GM18498 (cell line): ENCODE data around the gene TSG101.

Source experiments
- ATAC-seq: cut with Tn5 transposase; IDR thresholded peaks from one replicate; pipeline ENCODE4 v1.9.1; 2021; ENCODE audit warnings: mild to moderate bottlenecking, moderate library complexity; ENCODE audit not compliant: unreplicated experiment

Gene TSG101

DNA sequence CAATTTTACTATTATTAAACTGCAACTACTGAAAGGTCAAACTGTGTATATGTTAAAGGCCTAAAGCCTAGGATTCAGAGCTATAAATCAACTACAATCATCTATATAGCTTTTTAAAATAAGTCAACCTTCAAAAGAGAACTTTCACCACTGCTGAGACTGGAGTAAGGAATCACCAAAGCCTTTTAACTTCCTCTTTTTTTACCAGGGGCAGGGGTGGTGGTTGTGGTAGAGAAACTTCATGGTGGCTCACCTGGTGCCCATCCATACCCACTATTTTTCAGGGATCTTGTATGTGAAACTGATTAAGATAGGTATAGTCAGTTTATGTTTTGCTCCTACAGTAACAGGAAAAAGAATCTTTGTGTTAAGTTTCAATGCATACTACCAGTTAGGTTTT, 31.5 kb downstream of the TSG101 start:
- ATAC-seq, result no peak

GRCh38 chr11:18493310-18493709, 33.4 kb downstream of the TSG101 start:
- ATAC-seq, result no peak

DNA sequence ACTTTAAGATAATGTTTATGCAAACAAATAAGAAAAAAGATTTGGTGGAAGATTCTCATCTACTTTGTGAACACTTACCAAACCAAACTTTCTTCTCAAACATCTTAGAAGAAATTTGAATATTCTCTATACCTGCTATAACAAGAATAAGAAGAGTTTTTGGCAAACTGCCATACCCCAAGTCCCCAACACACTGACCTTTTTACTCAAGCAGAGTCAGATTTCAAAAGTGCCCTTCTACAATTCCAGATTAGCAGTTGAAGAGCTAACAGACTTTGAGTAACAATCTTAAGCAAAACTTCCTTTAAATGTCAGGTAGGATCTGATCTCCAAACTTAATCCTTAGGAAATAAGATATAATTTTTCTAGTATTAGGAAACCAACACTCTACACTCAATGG, 33.9 kb downstream of the TSG101 start:
- no peak for ATAC-seq

GRCh38 chr11:18491924-18492323, 34.8 kb downstream of the TSG101 start:
- no peak for ATAC-seq

GRCh38 chr11:18490736-18491485, 35.8 kb downstream of the TSG101 start:
- no peak for ATAC-seq

DNA sequence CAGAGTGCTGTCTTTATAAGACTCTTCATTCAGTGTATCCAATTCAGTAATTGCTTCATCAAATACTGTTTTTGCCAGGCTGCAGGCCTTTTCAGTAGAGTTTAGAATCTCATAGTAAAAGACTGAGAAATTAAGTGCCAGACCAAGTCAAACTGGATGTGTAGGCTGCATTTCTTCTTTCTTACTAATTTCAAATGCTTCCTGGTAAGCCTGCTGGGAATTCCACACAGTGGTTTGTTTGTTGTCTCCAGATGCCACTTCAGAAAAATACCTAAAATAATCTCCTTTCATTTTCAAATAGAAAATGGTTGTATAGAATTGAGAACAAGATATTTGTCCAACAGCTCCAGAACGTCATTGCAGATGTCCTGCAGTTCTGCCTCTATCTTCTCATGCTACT, 36.4 kb downstream of the TSG101 start:
- ATAC-seq, result no peak

DNA sequence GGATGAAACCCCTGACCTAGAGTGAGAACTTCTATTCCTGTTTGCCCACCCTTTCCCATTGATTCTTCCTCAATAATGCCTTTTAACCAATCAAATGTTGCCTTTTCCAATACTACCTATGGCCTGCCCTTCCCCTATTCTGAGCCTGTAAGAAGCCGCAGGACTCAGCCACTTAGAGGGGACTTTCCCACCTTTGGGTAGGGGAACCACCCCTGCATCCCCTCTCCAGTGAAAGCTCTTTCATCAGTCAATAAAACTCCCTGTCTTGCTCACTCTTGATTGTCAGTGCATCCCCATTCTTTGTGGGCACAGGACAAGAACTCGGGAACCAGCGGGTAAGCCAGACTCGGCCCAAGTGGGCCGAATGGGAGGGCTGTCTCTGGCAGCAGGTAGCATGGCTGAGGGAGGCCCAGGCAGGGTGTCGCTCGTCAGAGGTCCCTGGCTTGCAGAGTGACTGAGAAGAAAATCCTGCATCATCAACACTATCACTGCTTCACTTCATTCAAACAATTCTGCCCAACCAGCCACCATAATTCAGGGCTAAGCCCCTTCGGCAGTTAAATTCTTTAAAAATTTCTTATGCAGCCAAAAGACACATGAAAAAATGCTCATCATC, 40.7 kb downstream of the TSG101 start:
- ATAC-seq, result no peak

DNA sequence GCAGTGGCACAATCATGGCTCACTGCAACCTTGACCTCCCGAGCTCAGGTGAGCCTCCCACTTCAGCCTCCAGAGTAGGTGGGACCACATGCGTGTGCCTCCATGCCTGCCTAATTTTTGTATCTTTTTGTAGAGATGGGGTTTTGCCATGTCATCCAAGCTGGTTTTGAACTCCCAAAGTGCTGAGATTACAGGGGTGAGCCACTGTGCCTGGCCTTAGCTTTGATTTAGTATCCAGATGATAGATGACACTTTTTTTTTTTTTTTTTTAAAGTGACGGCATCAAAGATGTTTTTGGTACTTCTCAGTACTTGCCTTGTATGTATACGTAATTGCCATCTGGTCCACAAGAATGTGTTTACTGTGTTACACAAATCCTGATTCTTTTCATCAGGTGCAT, 47.7 kb downstream of the TSG101 start:
- ATAC-seq, result no peak

- ATAC-seq, result no peak
Measured at GRCh38 chr11:18472587-18472986, 54.2 kb downstream of the TSG101 start.

GRCh38 chr11:18471995-18472394, 54.7 kb downstream of the TSG101 start:
- ATAC-seq, result no peak

DNA sequence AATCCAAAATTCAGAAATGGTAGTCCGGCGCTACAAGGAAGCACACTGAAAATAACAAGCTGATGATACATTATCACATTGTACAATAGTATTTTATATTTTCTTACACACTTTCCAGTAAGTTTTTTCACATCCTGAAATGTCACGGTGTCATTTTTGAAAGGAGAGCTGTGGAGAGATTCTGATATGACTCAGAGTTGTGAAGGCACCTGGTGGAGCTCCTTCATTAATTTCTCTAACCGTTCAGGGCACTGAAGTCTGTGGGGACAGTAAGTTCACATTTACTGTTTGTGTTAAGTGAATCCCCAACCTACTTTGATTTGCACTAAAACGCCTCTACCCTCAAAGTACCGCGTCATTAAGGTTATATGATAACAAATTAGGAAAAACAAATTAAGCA, 57.8 kb downstream of the TSG101 start:
- ATAC-seq, result no peak

- no peak for ATAC-seq
Measured at GRCh38 chr11:18468059-18468458, 58.7 kb downstream of the TSG101 start.

DNA sequence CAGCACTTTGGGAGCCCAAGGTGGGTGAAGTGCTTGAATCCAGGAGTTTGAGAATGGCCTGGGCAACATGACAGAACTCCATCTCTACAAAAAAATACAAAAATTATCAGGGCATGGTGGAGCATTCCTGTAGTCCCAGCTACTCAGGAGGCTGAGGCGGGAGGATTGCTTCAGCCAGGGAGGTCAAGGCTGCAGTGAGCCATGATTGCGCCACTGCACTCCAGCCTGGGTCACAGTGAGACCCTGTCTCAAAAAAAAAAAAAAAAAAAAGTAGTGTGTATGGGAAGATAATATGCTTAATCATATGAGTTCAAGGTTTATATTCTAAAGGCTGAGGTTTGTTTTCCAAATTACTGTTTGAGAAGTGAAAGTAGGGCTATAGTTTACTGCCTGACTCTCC, 60.3 kb downstream of the TSG101 start:
- ATAC-seq, result no peak

DNA sequence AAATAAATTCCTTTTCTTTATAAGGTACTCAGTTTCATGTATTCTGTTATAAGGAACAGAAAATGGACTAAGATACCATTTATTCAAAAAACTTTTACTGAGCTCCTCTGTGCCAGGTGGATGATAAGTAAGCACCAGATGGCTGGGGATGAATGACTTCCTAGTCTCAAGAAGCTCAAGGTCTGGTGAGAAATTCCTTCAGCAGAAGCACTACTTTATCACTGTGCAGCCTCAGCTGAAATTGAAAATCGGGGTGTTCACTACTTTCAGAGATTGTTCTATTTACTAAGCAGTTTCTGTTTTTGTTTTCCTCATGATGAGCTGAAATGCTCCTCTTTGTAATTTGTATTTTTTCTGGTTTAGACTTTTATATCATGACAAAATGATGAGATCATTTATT, 63.3 kb downstream of the TSG101 start:
- ATAC-seq, result no peak

GRCh38 chr11:18461909-18462308, 64.8 kb downstream of the TSG101 start:
- no peak for ATAC-seq

- ATAC-seq, result no peak
Measured at GRCh38 chr11:18459634-18460033, 67.1 kb downstream of the TSG101 start.

DNA sequence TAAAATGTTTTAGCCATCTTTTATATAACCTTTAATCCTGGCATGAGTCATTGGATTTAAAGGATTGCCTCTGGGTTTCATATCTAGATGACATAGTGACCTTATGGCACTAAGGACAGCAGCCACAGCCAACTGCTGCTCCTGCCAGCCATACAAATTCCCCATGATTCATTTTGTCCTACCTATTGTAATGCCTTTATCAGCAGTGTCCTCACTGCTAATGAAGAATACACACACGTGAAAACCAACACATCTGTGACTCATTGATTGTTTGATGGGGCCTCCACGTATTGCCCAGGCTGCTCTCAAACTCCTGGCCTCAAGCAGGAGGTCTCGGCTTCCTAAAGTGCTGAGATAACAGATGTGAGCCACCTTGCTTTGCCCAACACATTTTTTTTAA, 69.3 kb downstream of the TSG101 start:
- no peak for ATAC-seq

DNA sequence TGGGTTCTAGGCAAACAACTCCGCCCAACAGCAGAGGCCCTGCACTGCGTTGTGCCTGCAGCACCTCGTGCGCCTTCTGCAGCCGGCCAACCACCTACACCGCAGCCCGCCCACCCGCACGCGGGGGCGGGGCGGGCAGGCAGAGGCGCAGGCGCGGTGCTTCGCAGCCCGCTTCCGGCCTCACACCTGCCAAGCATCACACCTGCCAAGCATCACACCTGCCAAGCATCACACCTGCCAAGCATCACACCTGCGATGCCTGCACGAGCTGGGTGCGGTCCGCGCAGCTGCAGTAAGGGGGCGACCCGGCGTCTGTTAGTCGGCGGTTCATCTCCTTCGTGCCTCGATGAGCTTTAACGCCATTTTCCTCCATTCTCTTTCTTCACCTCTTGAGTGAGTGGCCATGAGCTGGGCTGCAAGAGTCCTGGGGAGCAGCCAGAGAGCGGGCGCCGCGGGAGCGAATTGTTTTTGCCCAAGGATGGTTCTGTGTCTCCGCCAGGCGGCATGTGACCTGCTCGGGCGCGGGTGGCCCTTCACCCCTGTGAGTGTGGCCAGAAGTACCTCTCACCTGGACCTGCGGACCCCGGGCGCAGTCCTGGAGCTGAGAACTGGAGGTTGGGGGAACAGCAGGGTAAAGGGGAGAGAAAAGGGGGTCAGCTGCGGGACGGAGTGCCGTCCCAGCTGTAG, 70.9 kb downstream of the TSG101 start, which contains the start of gene LDHAL6A:
TSS of gene LDHAL6A (plus strand) at position 171 of the 687 bp plus-strand sequence. CDS start 825 bp downstream, outside the sequence.
- ATAC-seq, result no peak

- ATAC-seq, result no peak
Measured at GRCh38 chr11:18452927-18453326, 73.8 kb downstream of the TSG101 start.

DNA sequence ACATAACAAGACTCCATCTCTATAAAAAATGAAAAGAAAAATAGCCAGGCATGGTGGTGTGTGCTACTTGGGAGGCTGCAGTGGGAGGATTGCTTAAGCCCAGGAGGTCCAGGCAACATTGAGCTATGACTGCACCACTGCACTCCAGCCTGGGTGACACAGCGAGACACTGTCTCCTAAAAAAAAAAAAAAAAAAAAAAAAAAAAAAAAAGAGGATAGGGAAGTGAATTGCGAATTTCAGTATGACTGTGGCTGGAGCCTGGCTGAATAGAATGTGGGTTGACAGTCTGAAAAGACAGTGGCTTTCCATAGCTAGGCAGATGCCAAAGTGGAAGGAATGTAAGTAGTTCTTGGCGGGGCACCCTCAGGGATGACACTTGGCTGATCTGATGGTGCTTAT, 77.5 kb downstream of the TSG101 start:
- ATAC-seq, result no peak

- no peak for ATAC-seq
Measured at GRCh38 chr11:18438691-18439090, 88.1 kb downstream of the TSG101 start.
